Psoas muscle (tissue), 8 donors: ENCODE results near the gene GALC. TPM values are rescaled to one million over a fixed set of nuclear protein-coding genes. Genes with fewer than 3 reads are reported as not detected.
A peak's percentile ranks its signal among the peaks of the same experiment; 100 is the strongest.

Experiments
- ATAC-seq, 4 donors: fragments of 200-7000 bp; cut with Tn5 transposase; one replicate each; pipeline ENCODE4 v1.9.1; 2020; ENCODE audit warnings: moderate library complexity in 3 of 4, mild to moderate bottlenecking in 2 of 4
- DNase-seq, 2 donors: peaks; one replicate each; pipeline ENCODE4 v3.0.0-alpha.2; 2020
- H3K27ac ChIP-seq: fragments of 200-600 bp; one replicate; pipeline ENCODE4 v1.8.0; 2022
- H3K27me3 ChIP-seq, 3 donors: fragments of 200-600 bp in 1 of 3; one replicate each; pipeline versions ENCODE4 v1.6.1 to v1.8.0; 2013 to 2022; ENCODE audit warnings: low read length in 2 of 3, mild to moderate bottlenecking in 2 of 3, moderate library complexity in 1 of 3; ENCODE audit not compliant: insufficient read depth in 3 of 3
- H3K36me3 ChIP-seq, 2 donors: fragments of 200-600 bp in 1 of 2; one replicate each; pipeline versions ENCODE4 v1.6.1 to v1.8.0; 2013 to 2022; ENCODE audit warnings: low read depth in 1 of 2, mild to moderate bottlenecking in 1 of 2, moderate library complexity in 1 of 2; ENCODE audit not compliant: insufficient read depth in 1 of 2
- H3K4me1 ChIP-seq: fragments of 200-600 bp; one replicate; pipeline ENCODE4 v1.8.0; 2022
- H3K4me3 ChIP-seq: fragments of 200-600 bp; one replicate; pipeline ENCODE4 v1.8.0; 2022; ENCODE audit warnings: mild to moderate bottlenecking
- H3K9me3 ChIP-seq: fragments of 200-600 bp; one replicate; pipeline ENCODE4 v1.8.0; 2022
- WGBS, 3 donors: extraction: QIAGEN DNeasy Blood & Tissue Kit; methylation state at CpG; one replicate each; pipeline versions ENCODE4 v1.1.6 to v1.1.7; 2013; 5-methylcytosine and 5-hydroxymethylcytosine counted together
- intact Hi-C, 2 donors: fragments of 100-400 bp; cut with DNase I; formaldehyde crosslinking; loops; one replicate each; pipeline versions ENCODE4 v1.11.0 to v1.14.2; 2022
- polyA plus RNA-seq, 3 donors: library from polyadenylated mRNA; stranded (reverse); fragments of 200-250 nt; gene quantifications; one replicate each; pipeline ENCODE4 v1.2.3, GENCODE V29; 2013
- total RNA-seq, 4 donors: library from RNA; stranded (reverse); fragmentation: NEBNext Ultra II Directional in 2 of 4; extraction: Animal tissue kit (Norgen Biotek cat#: 25700) in 2 of 4; gene quantifications; one replicate each; pipeline versions ENCODE4 v1.2.1 to v1.2.4, GENCODE V29; 2021 to 2023
- TF ChIP-seq, protein P1 (sequence below): fragments of 200-600 bp; IDR thresholded peaks from one replicate; pipeline ENCODE4 v1.8.0; 2022; ENCODE audit warnings: antibody characterized with exemption
- donor health status: healthy with polysubstance abuse.
- donor health status: DM: no; HTN: no; CAD: no; lungs with moderate emphysema.
- donor health status: Bipolar disorder and iron deficiency.
- donor health status: healthy.
- donor health status: DM: yes; HTN: yes; CAD: no.
- donor health status: DM: no; HTN: no; CAD: no.
- donor health status: DM: no; HTN: no; CAD: no.
- donor health status: DM: yes; HTN: yes; CAD: no.

GALC gene
- total and polyA plus RNA-seq, 7 donors = 4.0 to 10.2 (median 8.5) TPM

DNA sequence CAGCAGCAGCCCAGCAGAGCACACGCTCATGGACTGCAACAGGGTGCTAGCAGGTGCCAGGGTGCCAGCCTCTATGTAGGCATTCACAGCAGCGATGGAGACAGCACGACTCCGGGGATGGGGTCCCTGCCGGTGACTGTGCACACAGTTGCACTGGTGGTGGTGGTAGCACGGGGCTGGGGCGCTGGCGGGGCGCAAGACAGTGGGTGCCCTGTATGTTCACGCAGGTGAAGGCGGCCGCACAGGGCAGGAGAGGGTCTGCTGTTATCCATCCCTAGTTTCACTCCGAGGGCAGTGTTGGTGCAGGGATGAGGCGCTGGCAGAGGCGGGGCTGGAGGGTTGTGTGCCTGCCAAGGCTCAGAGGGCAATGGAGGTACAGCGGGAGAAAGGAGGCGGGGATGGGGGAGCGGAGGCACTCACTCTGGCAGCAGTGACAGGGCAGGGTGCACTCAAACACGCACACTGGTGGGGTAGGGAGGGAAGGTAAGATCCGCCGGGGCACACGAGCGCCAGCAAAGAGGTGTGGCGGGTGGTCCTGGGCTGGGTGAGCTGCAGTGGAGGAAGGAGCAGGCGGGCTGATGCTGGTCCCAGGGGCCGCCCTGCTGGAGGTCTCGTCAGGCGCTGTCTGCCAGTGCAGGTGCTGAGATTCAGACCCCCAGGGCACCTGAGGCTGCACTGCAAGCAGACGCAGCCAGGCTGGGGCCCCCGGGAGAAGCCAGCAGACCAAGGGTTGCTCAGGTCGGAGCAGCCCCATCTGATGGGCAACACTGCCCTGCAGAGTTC lies 76.7 kb downstream of the GALC start:
- no peak for ATAC-seq

DNA sequence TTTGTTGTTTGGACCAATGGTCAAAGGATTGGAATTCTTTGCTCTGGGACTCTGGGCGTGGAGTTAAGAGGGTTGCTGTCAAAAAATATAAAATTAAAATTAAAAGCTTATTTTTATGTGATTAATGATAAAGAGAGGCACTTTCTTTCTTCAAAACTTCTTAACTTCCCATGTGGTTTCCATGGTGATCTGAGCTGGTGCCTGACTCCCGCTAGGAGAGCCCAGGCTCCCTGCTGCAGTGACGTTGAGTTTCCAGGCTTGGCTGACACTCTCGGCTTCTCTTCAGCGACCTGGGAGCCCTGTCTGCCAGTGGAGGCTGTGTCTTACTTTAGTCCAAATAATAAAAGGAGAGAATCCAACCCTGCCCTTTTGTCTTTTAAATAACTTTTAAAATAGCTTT lies 84.4 kb downstream of the GALC start:
- TF ChIP-seq, protein P1, sequence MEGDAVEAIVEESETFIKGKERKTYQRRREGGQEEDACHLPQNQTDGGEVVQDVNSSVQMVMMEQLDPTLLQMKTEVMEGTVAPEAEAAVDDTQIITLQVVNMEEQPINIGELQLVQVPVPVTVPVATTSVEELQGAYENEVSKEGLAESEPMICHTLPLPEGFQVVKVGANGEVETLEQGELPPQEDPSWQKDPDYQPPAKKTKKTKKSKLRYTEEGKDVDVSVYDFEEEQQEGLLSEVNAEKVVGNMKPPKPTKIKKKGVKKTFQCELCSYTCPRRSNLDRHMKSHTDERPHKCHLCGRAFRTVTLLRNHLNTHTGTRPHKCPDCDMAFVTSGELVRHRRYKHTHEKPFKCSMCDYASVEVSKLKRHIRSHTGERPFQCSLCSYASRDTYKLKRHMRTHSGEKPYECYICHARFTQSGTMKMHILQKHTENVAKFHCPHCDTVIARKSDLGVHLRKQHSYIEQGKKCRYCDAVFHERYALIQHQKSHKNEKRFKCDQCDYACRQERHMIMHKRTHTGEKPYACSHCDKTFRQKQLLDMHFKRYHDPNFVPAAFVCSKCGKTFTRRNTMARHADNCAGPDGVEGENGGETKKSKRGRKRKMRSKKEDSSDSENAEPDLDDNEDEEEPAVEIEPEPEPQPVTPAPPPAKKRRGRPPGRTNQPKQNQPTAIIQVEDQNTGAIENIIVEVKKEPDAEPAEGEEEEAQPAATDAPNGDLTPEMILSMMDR = no peak
- no peaks in the 10 kb centered on the region for H3K36me3 ChIP-seq
- no peak overlapping the region for H3K27ac ChIP-seq
- no peak for ATAC-seq
- intact Hi-C loops = loop anchor here in 1 of 2 donors (10.0 kb wide), 1 partner anchor 164 kb away; no protein-coding TSS in a partner anchor
- no peak overlapping the region for H3K4me3 ChIP-seq
- H3K27me3 ChIP-seq = peaks cover 0 to 3% (median 0%) of the 10 kb centered on the region in 3 donors
- peaks cover 8% of the 10 kb centered on the region for H3K9me3 ChIP-seq
- DNase-seq = no peak
- WGBS, 3 donors = 32 to 36% (median 34%) methylated on average over 5 of the region's 5 CpGs
- H3K4me1 ChIP-seq = no peaks in the 10 kb centered on the region

More for the DNA sequence above, 76.7 kb downstream of the GALC start:
- Histone ChIP-seq H3K27ac (no peak overlapping the region), H3K4me3 (no peak overlapping the region), H3K36me3 (no peaks in the 10 kb centered on the region), H3K27me3 (no peaks in the 10 kb centered on the region), H3K9me3 (no peaks in the 10 kb centered on the region), H3K4me1 (no peaks in the 10 kb centered on the region)
- 85 to 94% (median 89%) methylated on average over 27 to 31 of the region's 31 CpGs for WGBS, 3 donors
- peak in 1 of 2 donors; percentile 46 for DNase-seq
- TF ChIP-seq, protein P1 = no peak
- intact Hi-C loops = no loop called here

DNA sequence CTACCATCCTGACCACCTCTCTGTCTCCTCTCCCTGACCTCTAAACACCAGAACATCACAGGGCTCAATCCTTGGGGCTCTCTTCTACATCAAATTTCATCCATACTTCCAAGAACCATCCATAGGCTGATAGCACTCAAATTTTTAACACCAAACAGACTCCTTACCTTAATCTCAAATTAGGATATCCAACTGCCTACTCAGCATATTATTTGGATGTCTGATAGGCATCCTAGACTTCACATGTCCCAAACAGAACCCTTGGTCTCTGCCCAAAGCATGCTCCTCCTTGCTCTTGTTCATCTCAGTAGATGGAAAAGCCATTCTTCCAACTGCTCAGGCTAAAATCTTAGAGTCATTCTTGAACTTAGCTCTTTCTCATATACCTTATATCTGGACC lies 91.3 kb downstream of the GALC start:
- no peak for DNase-seq
- Histone ChIP-seq H3K36me3 (no peaks in the 10 kb centered on the region), H3K9me3 (no peaks in the 10 kb centered on the region), H3K4me3 (no peak overlapping the region), H3K27me3 (no peaks in the 10 kb centered on the region), H3K4me1 (no peaks in the 10 kb centered on the region), H3K27ac (no peak overlapping the region)
- intact Hi-C loops = loop anchor here in 1 of 2 donors (10.0 kb wide), 1 partner anchor 157 kb away; no protein-coding TSS in a partner anchor
- no peak for ATAC-seq
- TF ChIP-seq, protein P1 = no peak

- intact Hi-C loops = loop anchor here in 1 of 2 donors (10.0 kb wide), 1 partner anchor 156 kb away; no protein-coding TSS in a partner anchor
- no peaks in the 10 kb centered on the region for H3K27me3 ChIP-seq
- H3K36me3 ChIP-seq = no peaks in the 10 kb centered on the region
- WGBS, 3 donors = 27 to 41% (median 31%) methylated on average over 3 of the region's 3 CpGs
- H3K4me1 ChIP-seq = no peaks in the 10 kb centered on the region
- no peaks in the 10 kb centered on the region for H3K9me3 ChIP-seq
- no peak overlapping the region for H3K4me3 ChIP-seq
- ATAC-seq (no peak), DNase-seq (no peak)
- TF ChIP-seq, protein P1 = no peak
- H3K27ac ChIP-seq = no peak overlapping the region
Measured at GRCh38 chr14:87901236-87901635, 91.7 kb downstream of the GALC start.
